GM11168 (cell line): ENCODE measurements around the gene ATXN3.

Experiments used
- in situ Hi-C: fragments of 300-500 bp; cut with MboI; formaldehyde crosslinking; loops from one replicate; pipeline ENCODE4 v1.12.0; 2022; ENCODE audit warnings: low sequenced_read_pairs; ENCODE audit not compliant: unreplicated experiment

The ATXN3 gene

DNA sequence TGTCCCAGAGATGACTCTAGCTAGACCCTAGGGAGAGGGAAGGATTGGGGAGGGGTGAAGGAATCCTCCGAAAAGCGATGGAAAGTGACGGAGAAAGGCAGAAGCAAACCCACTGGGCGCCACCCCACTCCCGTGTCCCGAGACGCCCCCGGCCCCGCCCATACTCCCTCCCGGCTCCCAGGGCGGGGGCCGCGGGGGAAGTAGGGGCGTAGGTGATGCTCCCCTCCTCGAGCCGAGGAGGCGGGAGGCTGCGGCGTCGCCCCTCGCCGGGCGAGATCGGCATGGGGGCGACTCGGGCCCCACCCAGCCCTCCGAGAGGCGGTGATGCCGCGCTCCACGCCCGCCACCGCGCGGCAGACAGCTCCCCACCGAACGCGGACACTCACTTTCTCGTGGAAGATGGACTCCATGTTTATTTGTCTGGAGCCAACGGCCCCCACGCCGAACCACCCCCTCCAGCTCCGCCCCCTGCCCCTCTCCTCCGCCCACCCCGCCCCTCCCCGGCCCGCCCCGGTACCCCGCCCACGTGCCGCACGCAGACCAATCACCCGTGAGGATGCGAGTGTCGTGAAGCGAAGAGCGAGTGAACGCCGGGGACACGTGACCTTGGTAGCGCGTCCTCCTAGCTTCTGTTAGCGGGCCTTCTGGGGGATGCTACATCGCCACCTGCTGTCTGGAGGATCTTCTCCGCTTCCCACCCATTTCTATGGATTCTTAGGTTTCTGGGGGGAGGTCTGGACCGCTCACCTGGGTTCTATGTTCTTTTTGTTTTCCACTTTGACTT is at the start of gene ATXN3:
Gene ATXN3, minus strand, starts transcription at position 440 of the 784 bp plus-strand sequence. Its CDS starts 30 bp downstream, at position 410.
- in situ Hi-C loops, result no loop called here

DNA sequence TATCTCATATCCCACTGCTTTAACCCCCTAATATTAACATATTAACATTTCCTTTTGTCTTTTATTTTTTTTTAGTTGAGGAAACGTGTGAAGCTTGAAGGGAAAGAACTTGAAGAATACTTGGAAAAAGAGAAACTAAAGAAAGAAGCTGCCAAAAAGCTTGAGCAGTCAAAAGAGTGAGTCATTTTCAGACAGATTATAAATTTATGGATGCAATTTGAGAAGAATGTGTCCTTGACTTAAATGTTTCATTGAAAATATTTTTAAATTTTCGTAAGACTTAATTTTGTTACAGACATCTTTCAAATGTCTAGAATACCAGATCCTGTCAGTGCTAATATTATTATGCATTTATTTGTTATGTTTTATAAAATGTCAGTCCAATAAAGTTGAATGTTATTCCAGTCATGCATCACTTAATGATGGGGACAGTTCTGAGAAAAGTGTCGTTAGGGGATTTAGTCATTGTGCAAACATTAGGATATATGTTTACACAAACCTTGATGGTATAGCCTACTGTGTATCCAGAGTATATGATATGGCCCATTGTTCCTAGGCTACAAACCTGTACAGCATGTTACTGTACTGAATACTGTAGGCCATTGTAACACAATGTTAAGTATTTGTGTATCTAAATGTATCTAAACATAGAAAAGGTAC is 48.0 kb upstream of the ATXN3 start:
- in situ Hi-C loops, result no loop called here

DNA sequence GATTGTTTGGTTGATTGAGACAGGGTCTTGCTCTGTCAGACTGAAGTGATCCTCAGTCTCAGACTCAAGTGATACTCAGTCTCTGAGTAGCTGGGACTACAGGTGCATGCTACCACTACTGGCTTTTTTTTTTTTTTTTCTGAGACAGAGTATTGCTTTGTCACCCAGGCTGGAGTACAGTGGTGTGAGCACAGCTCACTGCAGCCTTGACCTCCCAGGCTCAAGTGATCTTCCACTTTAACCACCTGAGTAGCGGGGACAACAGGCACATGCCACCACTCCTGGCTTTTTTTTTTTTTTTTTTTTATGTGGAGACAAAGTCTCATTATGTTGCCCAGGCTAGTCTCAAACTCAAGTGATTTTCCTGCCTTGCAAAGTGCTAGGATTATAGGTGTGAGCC is 47.2 kb upstream of the ATXN3 start:
- in situ Hi-C loops, result no loop called here

DNA sequence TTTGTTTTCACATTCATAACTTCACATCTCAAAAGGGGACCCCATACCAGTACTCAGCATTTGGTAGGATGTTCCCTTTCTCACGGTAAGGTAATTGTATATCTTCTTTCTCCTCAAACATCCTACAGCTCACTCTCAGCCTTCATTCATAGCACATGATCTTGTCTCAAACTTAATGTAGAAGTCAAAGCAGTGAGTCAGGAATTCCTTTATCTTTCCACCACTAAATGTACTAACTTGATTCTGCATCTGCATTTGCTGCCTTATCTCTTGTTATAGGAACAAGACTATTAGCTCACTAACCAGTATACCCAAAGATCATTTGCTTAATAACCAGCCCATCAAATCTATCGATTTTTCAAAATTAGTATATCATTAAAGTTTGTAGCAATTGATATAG is 38.3 kb upstream of the ATXN3 start:
- in situ Hi-C loops, result loop anchor here (25.0 kb wide), 2 partner anchors 318 to 543 kb away; no protein-coding TSS in a partner anchor

DNA sequence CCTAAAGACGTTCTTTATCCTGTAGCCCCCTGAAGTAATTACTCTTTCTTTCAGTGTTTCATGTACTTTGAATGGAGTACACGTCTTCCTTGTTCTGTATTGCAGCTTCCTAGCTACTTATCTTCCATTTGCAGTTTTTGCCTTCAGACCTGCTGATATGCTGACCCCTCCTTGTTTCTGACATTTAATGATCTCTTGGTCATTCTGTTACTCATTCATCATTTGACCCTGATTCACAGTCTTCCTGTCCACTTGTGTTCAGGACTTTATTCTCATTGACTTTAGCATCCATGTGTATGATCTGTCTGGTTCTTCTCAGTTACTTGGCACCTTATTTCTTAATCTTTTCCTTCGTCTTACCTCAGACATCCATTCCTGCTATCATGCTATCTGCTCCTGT is 37.6 kb upstream of the ATXN3 start:
- in situ Hi-C loops, result loop anchor here (25.0 kb wide), 2 partner anchors 318 to 543 kb away; no protein-coding TSS in a partner anchor

DNA sequence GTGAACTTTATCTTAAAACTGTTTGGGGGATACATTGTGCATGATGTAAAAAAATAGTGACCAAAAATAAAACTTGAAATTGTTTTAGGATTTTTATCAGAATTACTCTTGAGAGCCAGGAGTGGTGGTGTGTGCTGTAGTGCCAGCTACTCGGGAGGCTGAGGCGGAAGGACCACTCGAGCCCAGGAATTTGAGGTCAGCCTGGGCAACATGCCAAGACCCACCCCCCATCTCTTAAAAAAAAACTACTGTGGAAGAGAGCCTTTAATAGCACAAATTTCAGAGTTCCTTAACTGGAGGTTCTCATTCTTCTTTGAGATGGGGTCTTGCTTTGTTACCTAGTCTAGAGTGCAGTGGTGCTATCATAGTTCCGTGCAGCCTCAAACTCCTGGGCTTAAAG is 36.9 kb upstream of the ATXN3 start:
- in situ Hi-C loops, result loop anchor here (25.0 kb wide), 2 partner anchors 319 to 544 kb away; no protein-coding TSS in a partner anchor

DNA sequence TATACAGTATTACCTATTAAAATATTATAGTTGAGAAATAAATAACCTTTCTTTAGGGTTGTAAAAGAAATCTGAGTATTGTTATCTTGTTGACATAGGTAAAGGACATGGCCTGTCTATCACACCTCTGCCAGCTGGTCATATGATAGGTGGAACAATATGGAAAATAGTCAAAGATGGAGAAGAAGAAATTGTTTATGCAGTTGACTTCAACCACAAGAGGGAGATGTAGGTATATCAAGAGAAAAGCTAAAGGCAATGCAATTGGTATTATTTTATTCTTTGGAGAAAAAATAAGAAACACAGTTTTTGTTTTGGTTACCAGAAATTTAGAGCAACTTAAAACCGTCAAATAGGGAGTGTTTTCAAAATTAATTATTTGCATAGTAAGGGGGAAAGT is 28.9 kb upstream of the ATXN3 start:
- in situ Hi-C loops, result loop anchor here (25.0 kb wide), 2 partner anchors 327 to 552 kb away; no protein-coding TSS in a partner anchor

DNA sequence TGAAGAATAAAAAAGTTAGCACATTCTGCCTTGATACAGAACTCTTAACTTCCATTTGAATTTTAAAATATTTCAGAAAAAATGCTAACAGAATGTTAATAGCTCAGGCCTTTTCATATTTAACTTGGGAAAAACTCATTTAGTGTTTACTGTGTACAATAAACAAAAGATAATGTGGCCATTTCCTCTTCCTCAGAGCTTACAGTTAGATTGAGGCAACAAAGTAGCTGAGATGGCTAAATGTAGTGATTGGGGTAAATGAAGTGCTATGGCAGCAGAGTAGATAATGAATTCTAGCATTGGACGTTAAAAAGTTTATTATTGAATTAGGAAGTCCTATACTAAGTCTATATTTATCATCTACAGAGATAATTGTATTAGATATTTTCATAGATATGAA is 28.1 kb upstream of the ATXN3 start:
- in situ Hi-C loops, result loop anchor here (25.0 kb wide), 2 partner anchors 328 to 553 kb away; no protein-coding TSS in a partner anchor

DNA sequence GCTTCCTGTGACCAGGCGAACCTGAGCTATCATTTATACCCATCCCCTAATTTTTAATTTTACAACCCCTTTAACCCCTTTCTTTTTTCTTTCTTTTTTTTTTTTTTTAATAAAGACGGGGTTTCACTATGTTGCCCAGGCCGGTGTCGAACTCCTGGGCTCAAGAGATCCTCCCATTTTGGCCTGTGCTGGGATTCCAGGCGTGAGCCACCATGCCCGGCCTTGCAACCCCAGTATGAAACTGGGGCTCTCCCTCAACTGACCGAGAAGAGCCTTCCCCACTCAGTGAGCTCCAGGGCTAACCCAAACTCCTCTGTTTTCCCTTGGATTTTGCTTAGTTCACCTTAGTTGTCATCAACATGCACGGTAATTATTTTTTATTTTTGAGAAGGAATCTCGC is 16.4 kb upstream of the ATXN3 start:
- in situ Hi-C loops, result no loop called here

DNA sequence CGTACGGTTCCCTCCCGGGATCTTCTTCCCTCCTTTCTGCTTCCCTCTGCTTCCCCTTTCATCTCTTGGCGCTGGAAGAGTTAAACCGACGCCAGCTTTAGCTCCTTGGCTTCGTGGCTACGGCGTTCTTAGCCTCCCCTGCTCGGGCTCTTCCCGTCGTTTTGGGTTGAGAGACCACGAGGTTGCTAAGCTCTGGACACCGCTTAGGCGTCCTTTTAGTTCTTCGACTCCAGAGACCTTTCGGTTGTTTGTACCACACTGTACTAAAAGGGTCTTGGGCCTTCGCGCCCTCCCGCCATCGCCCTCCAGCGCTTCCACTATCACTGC is 15.9 kb upstream of the ATXN3 start:
- in situ Hi-C loops, result no loop called here

DNA sequence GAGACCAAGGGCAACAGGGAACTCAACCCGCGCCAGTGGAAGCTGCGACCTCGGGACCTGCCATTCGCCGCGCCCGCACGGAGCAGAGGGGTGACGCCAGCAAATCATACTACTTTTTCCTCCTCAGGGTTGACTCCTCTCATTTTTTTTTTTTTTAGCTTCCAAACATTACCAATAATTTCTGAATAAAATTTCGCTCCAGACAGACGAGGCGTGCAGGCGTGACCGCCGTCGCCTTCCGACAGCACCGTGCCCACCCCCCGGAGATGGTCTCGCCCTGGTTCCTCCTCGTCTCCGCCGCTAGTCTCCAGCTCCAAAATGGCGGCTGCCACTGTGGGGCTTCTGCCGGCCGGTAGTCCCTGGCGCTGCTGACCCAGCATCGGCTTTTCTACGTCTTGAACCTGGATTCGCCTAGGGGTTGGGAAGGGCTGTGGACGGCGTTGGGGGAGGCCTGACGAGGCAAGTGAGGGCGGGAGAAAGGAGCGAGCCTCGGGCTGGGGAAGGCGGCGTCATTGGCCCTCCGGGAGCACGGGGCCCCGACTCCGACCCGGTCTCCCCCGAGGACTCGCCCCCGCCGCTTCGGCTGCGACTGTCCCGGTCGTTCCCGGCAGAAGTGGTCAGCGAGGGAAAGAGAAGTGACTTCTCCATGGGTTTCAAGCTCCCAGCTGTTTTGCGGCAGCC is 15.4 kb upstream of the ATXN3 start, which contains the start of the genes CPSF2 and NDUFB1:
Gene CPSF2, plus strand, starts transcription at position 300 of the 681 bp plus-strand sequence. CDS start 9,016 bp downstream, outside the sequence.
Gene NDUFB1, minus strand, starts transcription at position 37 of the 681 bp plus-strand sequence. CDS start 4,069 bp downstream, outside the sequence.
- in situ Hi-C loops, result no loop called here

DNA sequence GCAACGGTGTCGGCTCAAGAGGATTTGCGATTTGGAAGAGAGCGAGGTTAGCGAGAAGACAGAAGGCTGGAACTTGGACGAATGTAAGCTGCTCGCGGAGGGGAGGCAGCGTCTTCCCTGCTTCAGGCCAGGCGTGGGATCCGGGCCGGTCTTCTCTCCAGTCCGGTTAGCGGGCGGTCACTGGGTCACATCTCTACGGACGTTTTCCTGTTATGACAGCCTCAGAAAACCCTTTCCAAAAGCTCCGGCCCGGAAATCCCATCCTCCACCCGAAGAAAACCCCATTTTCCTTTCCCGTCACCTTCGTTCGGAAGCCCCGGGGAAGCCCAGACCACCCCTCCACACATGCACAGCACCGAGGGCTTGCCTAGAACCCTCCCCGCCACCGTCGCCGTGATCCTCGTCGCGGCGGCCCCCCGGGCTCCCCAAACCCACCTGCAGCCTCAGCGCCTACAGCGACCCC is 14.9 kb upstream of the ATXN3 start:
- in situ Hi-C loops, result no loop called here

DNA sequence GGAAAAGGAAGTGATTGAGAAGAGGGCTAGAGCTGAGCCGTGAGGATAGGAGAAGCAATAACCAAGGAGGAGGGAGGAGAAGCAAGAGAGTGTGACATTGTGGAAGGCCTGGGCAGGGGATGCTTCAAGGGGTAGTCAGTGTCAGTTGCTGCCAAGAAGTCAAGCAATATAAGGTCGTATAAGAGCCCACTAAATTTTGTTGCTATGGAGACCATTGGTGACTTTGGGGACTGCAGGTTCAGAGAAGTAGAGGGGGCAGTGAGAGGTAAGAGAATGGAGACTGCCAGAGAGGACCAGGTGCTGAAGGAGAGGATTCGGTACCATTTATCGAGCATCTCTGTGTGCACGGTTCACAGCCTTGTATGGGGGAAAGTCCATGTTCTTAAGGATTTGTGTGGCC is 3.1 kb upstream of the ATXN3 start:
- in situ Hi-C loops, result no loop called here

DNA sequence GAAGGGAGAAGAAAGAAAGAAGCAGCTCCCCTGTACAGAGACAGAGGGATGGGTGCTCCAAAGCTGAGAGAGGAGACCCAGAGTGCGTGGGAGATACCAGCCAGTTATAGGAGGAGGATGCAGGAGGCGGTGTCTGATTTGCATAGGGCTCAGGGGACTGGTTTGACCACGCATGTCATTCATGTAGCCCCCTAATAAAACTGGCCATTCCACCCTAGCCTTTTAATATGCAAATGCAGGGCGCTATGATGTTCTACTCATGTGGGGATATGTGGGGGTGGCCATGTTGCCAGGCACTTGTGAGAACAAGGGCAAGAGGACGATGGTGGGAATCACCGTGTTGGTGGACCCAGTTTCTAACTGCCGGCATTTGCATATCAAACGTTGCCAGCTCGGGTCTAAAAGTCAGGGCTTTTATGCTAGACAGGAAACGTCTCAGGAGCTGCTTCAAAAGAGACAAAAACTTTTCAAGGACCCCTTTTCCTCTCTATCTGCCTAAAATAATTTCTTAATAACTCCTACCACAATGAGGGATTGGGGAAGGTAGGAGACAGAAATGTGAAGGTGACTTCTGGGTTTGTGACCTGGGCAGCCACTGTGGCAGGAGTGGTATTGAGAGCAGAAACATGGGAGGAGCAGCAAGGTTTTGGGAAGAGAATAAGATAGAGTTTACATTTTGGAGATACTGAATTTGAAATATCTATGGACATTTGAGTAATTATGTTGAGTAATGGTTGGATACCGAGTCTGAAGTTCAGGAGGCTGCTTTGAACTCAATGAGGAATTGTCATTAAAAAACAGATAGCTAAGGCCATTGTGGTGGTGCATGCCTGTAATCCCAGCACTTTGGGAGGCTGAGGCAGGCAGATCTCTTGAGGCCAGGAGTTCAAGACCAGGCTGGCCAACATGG is 2.2 kb upstream of the ATXN3 start:
- in situ Hi-C loops, result no loop called here

DNA sequence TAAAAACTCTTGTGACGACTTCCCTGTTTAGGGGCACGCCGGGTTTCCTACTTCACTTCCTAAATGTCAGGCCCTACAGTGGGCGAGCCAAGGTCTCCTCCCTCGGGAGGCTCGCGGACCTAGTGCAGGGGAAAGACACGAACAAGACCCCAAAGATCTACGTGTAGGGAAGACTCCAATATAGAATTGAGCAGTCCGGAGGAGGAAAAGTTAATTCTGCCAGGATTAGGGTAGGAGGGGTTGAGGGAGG is 564 bp downstream of the ATXN3 start:
- in situ Hi-C loops, result no loop called here

DNA sequence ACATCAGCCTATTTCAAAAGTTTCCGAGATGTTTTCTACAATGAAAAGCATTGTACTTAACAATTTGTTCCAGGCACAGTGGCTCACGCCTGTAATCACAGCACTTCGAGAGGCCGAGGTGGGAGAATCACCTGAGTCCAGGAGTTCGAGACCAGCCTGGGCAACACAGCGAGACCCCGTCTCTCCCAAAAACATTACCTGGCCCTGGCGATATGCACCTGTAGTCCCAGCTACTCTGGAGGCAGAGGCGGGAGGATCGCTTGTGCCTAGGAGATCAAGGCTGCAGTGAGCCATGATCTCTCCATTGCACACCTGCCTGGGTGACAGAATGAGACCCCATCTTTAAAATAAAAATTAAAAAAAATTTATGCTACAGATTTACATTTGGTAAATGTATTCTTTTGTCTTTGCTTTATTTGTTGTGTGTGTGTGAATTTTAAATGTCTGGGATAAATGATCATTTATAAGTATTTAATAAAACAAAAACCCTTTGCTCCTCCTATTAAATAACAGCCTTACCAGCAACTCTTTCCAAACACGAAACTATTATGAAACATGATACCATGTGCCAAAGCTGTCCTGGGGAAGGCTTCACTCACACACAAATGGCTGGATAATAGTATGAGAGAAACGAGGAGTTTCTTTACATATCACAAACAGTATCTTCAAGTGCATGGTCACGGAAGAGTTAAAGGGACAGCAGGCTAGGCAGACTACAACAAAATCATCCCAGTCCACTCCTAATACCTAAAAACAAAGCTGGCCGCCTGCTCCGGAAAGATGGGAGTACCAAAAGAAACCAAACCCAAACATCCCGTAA is 1.1 kb downstream of the ATXN3 start:
- in situ Hi-C loops, result no loop called here

DNA sequence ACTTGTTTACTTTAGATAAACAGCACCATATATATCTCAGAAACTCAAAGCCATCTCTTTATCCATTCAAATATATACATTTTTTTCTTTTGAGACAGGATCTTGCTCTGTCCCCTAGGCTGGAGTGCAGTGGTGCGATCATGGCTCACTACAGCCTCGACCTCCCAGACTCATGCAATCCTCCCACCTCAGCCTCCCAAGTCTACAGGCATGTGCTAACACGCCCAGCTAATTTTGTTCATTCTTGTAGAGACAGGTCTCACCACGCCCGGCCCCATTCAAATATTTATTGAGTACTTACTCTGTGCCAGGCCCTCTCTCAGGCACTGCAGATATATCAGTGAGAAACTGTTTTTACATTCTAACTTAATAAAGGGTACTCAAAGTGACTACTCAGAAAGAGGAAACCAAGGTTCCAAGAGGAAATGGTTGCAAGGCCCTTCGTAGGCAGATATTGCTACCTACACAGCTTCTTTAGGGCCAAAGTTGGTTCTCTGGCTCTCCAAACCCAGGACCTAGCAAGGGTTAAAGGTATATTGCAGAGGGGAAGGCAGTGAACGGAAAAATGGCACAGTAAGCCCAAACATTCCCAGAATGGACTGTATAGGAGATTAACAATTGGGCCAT is 2.9 kb downstream of the ATXN3 start:
- in situ Hi-C loops, result no loop called here

DNA sequence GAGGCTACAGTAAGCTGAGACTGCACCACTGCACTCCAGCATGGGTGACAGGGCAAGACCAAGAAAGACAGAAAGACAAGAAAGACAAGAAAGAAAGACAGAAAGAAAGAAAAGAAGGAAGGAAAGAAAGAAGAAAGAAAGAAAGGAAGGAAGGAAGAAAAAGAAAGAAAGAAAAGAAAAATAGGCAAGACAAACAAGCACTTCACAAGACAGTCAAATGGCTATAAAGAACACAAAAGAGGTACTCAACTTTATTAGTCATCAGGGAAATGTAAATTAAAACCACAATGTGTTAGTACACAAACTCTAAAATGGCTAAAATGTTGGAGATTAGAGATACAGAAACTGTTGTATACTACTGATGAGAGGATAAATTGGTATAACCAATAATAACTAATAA is 6.6 kb downstream of the ATXN3 start:
- in situ Hi-C loops, result no loop called here

DNA sequence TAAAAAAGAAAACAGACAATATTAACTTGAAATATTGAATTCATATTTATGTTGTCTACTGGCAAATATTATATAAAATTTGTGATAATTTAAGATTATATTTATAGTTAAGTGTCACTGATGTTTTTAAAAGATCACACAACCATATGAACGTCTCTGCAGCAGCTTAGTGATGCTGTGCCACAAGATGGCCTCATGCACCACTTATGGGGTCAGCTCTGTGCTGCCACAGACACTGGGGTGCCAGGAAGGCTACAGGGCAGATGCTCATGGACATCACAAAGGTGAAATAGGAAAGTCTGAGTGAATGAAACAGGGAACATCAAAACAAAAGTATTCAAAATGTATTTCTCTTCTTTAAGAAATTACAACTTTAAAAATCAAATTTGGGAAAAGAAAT is 13.1 kb downstream of the ATXN3 start:
- in situ Hi-C loops, result no loop called here
